ENCODE measurements around the gene HOXC10.

DNA sequence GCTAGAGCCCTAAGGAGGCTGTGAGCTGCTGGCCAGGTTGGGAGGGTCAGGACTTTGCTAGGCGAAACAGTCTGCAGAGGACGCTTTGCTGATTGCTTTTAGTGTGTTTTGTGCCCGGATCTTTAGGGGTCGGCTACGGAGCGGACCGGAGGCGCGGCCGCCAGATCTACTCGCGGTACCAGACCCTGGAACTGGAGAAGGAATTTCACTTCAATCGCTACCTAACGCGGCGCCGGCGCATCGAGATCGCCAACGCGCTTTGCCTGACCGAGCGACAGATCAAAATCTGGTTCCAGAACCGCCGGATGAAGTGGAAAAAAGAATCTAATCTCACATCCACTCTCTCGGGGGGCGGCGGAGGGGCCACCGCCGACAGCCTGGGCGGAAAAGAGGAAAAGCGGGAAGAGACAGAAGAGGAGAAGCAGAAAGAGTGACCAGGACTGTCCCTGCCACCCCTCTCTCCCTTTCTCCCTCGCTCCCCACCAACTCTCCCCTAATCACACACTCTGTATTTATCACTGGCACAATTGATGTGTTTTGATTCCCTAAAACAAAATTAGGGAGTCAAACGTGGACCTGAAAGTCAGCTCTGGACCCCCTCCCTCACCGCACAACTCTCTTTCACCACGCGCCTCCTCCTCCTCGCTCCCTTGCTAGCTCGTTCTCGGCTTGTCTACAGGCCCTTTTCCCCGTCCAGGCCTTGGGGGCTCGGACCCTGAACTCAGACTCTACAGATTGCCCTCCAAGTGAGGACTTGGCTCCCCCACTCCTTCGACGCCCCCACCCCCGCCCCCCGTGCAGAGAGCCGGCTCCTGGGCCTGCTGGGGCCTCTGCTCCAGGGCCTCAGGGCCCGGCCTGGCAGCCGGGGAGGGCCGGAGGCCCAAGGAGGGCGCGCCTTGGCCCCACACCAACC, 44.8 kb downstream of the HOXC10 start:
- TF ChIP-seq, protein P1, sequence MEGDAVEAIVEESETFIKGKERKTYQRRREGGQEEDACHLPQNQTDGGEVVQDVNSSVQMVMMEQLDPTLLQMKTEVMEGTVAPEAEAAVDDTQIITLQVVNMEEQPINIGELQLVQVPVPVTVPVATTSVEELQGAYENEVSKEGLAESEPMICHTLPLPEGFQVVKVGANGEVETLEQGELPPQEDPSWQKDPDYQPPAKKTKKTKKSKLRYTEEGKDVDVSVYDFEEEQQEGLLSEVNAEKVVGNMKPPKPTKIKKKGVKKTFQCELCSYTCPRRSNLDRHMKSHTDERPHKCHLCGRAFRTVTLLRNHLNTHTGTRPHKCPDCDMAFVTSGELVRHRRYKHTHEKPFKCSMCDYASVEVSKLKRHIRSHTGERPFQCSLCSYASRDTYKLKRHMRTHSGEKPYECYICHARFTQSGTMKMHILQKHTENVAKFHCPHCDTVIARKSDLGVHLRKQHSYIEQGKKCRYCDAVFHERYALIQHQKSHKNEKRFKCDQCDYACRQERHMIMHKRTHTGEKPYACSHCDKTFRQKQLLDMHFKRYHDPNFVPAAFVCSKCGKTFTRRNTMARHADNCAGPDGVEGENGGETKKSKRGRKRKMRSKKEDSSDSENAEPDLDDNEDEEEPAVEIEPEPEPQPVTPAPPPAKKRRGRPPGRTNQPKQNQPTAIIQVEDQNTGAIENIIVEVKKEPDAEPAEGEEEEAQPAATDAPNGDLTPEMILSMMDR (IDR thresholded peaks at IDR 0.05) = no peak
- TF ChIP-seq POLR2A (IDR thresholded peaks at IDR 0.05) = no peak

Measured in adrenal gland (tissue), 5 donors.